HG02759 (cell line): ENCODE data around the gene USH2A.

ENCODE experiments used
- ATAC-seq: cut with Tn5 transposase; IDR thresholded peaks from one replicate; pipeline ENCODE4 v1.9.1; 2021; ENCODE audit warnings: mild to moderate bottlenecking, moderate library complexity; ENCODE audit not compliant: unreplicated experiment

Gene USH2A

GRCh38 chr1:215971793-215972441 is 451.3 kb downstream of the USH2A start:
- ATAC-seq = no peak

- no peak for ATAC-seq
Observed at GRCh38 chr1:215970406-215970805, 452.8 kb downstream of the USH2A start.

GRCh38 chr1:215963621-215964020 is 459.6 kb downstream of the USH2A start:
- no peak for ATAC-seq

- ATAC-seq = no peak
Observed at GRCh38 chr1:215963040-215963439, 460.2 kb downstream of the USH2A start.

GRCh38 chr1:215958841-215959240 is 464.4 kb downstream of the USH2A start:
- ATAC-seq = no peak

GRCh38 chr1:215957663-215958062 is 465.6 kb downstream of the USH2A start:
- ATAC-seq = no peak

GRCh38 chr1:215932558-215932957 is 490.7 kb downstream of the USH2A start:
- no peak for ATAC-seq

- ATAC-seq = no peak
Observed at GRCh38 chr1:215926670-215927069, 496.6 kb downstream of the USH2A start.

GRCh38 chr1:215923129-215923824 is 500.0 kb downstream of the USH2A start:
- ATAC-seq = no peak

- no peak for ATAC-seq
Observed at GRCh38 chr1:215911406-215911968, 511.8 kb downstream of the USH2A start.

GRCh38 chr1:215905493-215906115 is 517.6 kb downstream of the USH2A start:
- no peak for ATAC-seq

- ATAC-seq = no peak
Observed at GRCh38 chr1:215900684-215901083, 522.6 kb downstream of the USH2A start.

GRCh38 chr1:215899901-215900300 is 523.3 kb downstream of the USH2A start:
- ATAC-seq = no peak

- ATAC-seq = no peak
Observed at GRCh38 chr1:215895893-215896292, 527.4 kb downstream of the USH2A start.

GRCh38 chr1:215895276-215895675 is 528.0 kb downstream of the USH2A start:
- no peak for ATAC-seq

GRCh38 chr1:215894617-215895016 is 528.6 kb downstream of the USH2A start:
- ATAC-seq = no peak

- ATAC-seq = no peak
Observed at GRCh38 chr1:215891266-215892057, 531.8 kb downstream of the USH2A start.

- ATAC-seq = peak; percentile 50
Observed at GRCh38 chr1:215890438-215890837, 532.8 kb downstream of the USH2A start.

- no peak for ATAC-seq
Observed at GRCh38 chr1:215889871-215890270, 533.4 kb downstream of the USH2A start.

- ATAC-seq = no peak
Observed at GRCh38 chr1:215888159-215888558, 535.1 kb downstream of the USH2A start.

- no peak for ATAC-seq
Observed at GRCh38 chr1:215887627-215888026, 535.6 kb downstream of the USH2A start.
